Tibial nerve (tissue), 4 donors: ENCODE data around the gene PLEKHG4B. TPM values are rescaled to one million over a fixed set of nuclear protein-coding genes. Genes with fewer than 3 reads are reported as not detected.
"Not testable (repeated sequence)": the region's sequence is repeated elsewhere in the genome, so short reads cannot be mapped to it uniquely, and the experiment has no call there.

ENCODE experiments used
- DNase-seq, 2 donors: peaks; one replicate each; pipeline ENCODE4 v3.0.0-alpha.2; 2019; ENCODE audit warnings: low spot score in 2 of 2
- H3K27ac ChIP-seq, 4 donors: fragments of 200-600 bp; sonication (generic) in 3 of 4; one replicate each; pipeline ENCODE4 v1.5.1; 2017 to 2019; ENCODE audit warnings: mild to moderate bottlenecking in 1 of 4
- H3K27me3 ChIP-seq, 2 donors: fragments of 200-600 bp; sonication (generic) in 1 of 2; one replicate each; pipeline versions ENCODE4 v1.5.1 to v1.6.0; 2017 to 2019
- H3K36me3 ChIP-seq, 3 donors: fragments of 200-600 bp; sonication (generic); one replicate each; pipeline ENCODE4 v1.5.1; 2018 to 2019
- H3K4me1 ChIP-seq, 4 donors: fragments of 200-600 bp; sonication (generic) in 3 of 4; one replicate each; pipeline ENCODE4 v1.5.1; 2017 to 2019
- H3K4me3 ChIP-seq, 4 donors: fragments of 200-600 bp; sonication (generic) in 3 of 4; one replicate each; pipeline ENCODE4 v1.5.1; 2017 to 2019; ENCODE audit warnings: mild to moderate bottlenecking in 1 of 4, moderate library complexity in 1 of 4
- H3K9me3 ChIP-seq, 4 donors: fragments of 200-600 bp; sonication (generic) in 3 of 4; one replicate each; pipeline ENCODE4 v1.5.1; 2017 to 2019
- EP300 ChIP-seq, 2 donors: sonication (generic); formaldehyde crosslinking; IDR thresholded peaks; one replicate each; pipeline ENCODE4 v1.6.1; 2017; ENCODE audit warnings: antibody characterized with exemption in 2 of 2, mild to moderate bottlenecking in 1 of 2
- POLR2A ChIP-seq, 2 donors: fragments of 450-650 bp; IDR thresholded peaks; one replicate each; pipeline ENCODE4 v1.6.1; 2017; ENCODE audit warnings: antibody characterized with exemption in 2 of 2, mild to moderate bottlenecking in 2 of 2, moderate library complexity in 2 of 2
- WGBS, 2 donors: methylation state at CpG; one replicate each; pipeline ENCODE4 v1.1.5; 2018; 5-methylcytosine and 5-hydroxymethylcytosine counted together
- total RNA-seq, 4 donors: library from RNA; depleted of rRNA; stranded (reverse); fragments of >200 nt; gene quantifications; one replicate each; pipeline ENCODE4 v1.1.0, GENCODE V29; 2016
- TF ChIP-seq, protein P1 (sequence below), 5 experiments: fragments of 200-600 bp in 3 of 5; fragments of 450-650 bp in 2 of 5; sonication (generic) in 3 of 5; IDR thresholded peaks; one replicate each; pipeline ENCODE4 v1.5.1; 2016 to 2019; ENCODE audit warnings: antibody characterized with exemption in 5 of 5, mild to moderate bottlenecking in 3 of 5, moderate library complexity in 2 of 5

Gene PLEKHG4B
- total RNA-seq, 4 donors from 2014 or later, result under 0.01 to 0.42 (median 0.26) TPM

DNA sequence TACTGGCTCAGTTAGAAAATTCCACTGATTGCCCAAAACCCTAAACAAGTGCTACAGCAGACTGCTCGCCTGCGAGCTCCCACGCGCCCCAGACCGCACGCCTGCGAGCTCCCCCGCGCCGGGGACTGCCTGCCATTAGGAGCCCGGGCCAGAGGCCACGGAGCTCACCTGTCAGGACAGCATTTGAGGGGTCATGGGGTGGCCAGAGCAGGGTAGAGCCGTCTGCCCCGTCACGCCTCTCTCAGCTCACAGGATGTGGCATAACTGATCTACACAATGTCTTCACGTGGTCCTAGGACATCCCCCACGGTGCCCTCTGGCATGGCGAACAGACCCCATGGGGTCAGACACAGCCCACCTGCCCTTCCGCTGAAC lies 70.2 kb downstream of the PLEKHG4B start:
- no peaks in the 10 kb centered on the region for H3K27me3 ChIP-seq
- no peak for DNase-seq

DNA sequence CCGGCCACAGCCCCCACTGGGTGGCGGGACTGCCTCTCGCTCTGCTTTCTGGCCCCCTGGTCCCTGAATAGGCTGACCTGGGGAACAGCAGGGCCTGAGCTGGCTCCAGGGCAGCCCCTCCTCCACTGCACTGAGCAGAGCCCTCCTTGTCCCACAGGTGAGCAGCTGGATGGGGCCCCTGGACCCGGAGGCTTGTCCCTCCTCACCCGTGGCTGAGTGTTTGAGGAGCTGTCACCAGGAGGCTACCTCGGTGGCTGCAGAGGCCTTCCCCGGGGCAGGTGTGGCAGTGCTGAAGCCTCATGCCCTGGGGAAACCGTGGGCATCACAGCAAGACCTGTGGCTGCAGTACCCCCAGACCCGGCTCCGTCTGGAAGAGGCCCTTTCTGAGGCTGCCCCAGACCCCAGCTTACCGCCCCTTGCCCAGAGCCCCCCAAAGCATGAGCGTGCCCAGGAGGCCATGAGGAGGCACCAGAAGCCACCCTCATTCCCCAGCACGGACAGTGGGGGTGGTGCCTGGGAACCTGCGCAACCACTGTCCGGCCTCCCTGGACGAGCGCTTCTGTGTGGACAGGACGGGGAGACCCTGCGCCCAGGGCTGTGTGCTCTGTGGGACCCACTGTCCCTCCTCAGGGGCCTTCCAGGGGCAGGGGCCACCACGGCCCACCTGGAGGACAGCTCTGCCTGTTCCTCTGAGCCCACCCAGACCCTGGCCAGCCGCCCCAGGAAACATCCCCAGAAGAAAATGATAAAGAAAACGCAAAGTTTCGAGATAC lies 70.8 kb downstream of the PLEKHG4B start:
- Histone ChIP-seq H3K36me3 (no peaks in the 10 kb centered on the region), H3K4me3 (no peak overlapping the region), H3K27ac (no peak overlapping the region), H3K4me1 (peaks cover 0 to 9% (median 0%) of the 10 kb centered on the region in 4 donors), H3K9me3 (no peaks in the 10 kb centered on the region), H3K27me3 (no peaks in the 10 kb centered on the region)
- TF ChIP-seq EP300 (IDR thresholded peaks at IDR 0.05) (no peak), POLR2A (IDR thresholded peaks at IDR 0.05) (no peak)
- TF ChIP-seq, protein P1, sequence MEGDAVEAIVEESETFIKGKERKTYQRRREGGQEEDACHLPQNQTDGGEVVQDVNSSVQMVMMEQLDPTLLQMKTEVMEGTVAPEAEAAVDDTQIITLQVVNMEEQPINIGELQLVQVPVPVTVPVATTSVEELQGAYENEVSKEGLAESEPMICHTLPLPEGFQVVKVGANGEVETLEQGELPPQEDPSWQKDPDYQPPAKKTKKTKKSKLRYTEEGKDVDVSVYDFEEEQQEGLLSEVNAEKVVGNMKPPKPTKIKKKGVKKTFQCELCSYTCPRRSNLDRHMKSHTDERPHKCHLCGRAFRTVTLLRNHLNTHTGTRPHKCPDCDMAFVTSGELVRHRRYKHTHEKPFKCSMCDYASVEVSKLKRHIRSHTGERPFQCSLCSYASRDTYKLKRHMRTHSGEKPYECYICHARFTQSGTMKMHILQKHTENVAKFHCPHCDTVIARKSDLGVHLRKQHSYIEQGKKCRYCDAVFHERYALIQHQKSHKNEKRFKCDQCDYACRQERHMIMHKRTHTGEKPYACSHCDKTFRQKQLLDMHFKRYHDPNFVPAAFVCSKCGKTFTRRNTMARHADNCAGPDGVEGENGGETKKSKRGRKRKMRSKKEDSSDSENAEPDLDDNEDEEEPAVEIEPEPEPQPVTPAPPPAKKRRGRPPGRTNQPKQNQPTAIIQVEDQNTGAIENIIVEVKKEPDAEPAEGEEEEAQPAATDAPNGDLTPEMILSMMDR (IDR thresholded peaks at IDR 0.05), result no peak
- WGBS, 2 donors, result 91 to 96% methylated on average over 6 to 13 of the region's 23 CpGs
- no peak for DNase-seq

More for the DNA sequence above, 70.2 kb downstream of the PLEKHG4B start:
- TF ChIP-seq POLR2A (IDR thresholded peaks at IDR 0.05) (no peak), EP300 (IDR thresholded peaks at IDR 0.05) (no peak)
- TF ChIP-seq, protein P1 (IDR thresholded peaks at IDR 0.05), result no peak
- Histone ChIP-seq H3K27ac (no peak overlapping the region), H3K4me1 (peaks cover 0 to 9% (median 0%) of the 10 kb centered on the region in 4 donors), H3K36me3 (no peaks in the 10 kb centered on the region), H3K9me3 (no peaks in the 10 kb centered on the region), H3K4me3 (no peak overlapping the region)
- 86 to 96% methylated on average over 5 to 14 of the region's 19 CpGs for WGBS, 2 donors

DNA sequence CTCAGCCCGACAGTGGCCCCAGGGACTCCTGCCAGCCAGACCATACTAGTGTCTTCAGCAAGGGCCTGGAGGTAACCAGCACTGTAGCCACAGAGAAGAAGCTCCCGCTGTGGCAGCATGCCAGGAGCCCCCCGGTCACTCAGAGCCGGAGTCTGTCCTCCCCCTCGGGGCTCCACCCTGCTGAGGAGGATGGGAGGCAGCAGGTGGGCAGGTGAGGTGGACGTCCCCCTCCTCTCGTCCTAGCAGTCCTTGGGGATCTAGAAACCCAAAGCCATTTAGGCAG lies 71.3 kb downstream of the PLEKHG4B start:
- Histone ChIP-seq H3K27ac (no peak overlapping the region), H3K4me1 (peaks cover 0 to 9% (median 0%) of the 10 kb centered on the region in 4 donors), H3K36me3 (no peaks in the 10 kb centered on the region), H3K4me3 (no peak overlapping the region), H3K27me3 (no peaks in the 10 kb centered on the region), H3K9me3 (no peaks in the 10 kb centered on the region)
- DNase-seq, result no peak
- WGBS, 2 donors, result 90 to 91% methylated on average over 7 of the region's 7 CpGs
- TF ChIP-seq POLR2A (IDR thresholded peaks at IDR 0.05) (no peak), EP300 (IDR thresholded peaks at IDR 0.05) (no peak)
- TF ChIP-seq, protein P1 (IDR thresholded peaks at IDR 0.05), result no peak

DNA sequence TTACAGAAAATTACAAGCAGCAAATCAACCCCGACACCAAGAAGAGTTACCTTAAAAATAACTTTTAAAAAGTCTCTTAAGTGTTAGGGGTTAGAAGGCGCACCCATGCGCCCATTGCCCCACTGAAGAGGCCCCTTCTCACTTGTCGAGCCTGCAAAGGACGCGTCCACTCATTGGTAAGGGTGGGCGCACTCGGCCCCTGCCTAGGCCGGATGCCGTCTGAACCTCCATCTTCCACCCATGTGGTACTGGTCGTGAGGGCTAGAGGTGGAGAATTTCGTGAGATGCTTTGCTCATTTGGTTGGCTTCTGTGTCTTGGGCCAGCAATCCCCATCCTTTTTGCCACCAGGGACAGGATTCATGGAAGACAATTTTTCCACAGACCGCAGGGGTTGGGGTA lies 71.9 kb downstream of the PLEKHG4B start:
- H3K9me3 ChIP-seq, result no peaks in the 10 kb centered on the region
- TF ChIP-seq, protein P1 (IDR thresholded peaks at IDR 0.05), result no peak
- TF ChIP-seq EP300 (IDR thresholded peaks at IDR 0.05) (no peak), POLR2A (IDR thresholded peaks at IDR 0.05) (no peak)

DNA sequence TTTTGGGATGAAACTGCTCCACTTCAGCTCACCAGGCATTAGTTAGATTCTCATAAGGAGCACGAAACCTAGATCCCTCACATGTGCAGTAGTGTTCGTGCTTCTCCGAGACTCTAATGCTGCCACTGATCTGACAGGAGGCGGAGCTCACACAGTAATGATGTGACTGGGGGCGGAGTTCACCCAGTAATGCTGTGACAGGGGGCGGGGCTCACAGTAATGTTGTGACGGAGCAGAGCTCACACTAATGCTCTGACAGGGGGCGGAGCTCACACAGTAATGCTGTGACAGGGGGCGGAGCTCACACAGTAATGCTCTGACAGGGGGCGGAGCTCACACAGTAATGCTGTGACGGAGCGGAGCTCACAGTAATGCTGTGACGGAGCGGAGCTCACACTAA lies 72.3 kb downstream of the PLEKHG4B start:
- no peak for DNase-seq
- H3K27me3 ChIP-seq, result no peaks in the 10 kb centered on the region
- TF ChIP-seq EP300 (IDR thresholded peaks at IDR 0.05) (no peak), POLR2A (IDR thresholded peaks at IDR 0.05) (no peak)
- TF ChIP-seq, protein P1 (IDR thresholded peaks at IDR 0.05), result no peak
- no peak overlapping the region for H3K27ac ChIP-seq
- H3K36me3 ChIP-seq, result no peaks in the 10 kb centered on the region
- no peaks in the 10 kb centered on the region for H3K9me3 ChIP-seq
- 76 to 81% methylated on average over 14 of the region's 14 CpGs for WGBS, 2 donors
- peaks cover 0 to 9% (median 0%) of the 10 kb centered on the region in 4 donors for H3K4me1 ChIP-seq
- no peak overlapping the region for H3K4me3 ChIP-seq

More for the DNA sequence above, 71.9 kb downstream of the PLEKHG4B start:
- WGBS, 2 donors, result 83 to 90% methylated on average over 13 of the region's 13 CpGs
- Histone ChIP-seq H3K27ac (no peak overlapping the region), H3K4me3 (no peak overlapping the region), H3K27me3 (no peaks in the 10 kb centered on the region), H3K4me1 (peaks cover 0 to 9% (median 0%) of the 10 kb centered on the region in 4 donors), H3K36me3 (no peaks in the 10 kb centered on the region)
- DNase-seq, result no peak

DNA sequence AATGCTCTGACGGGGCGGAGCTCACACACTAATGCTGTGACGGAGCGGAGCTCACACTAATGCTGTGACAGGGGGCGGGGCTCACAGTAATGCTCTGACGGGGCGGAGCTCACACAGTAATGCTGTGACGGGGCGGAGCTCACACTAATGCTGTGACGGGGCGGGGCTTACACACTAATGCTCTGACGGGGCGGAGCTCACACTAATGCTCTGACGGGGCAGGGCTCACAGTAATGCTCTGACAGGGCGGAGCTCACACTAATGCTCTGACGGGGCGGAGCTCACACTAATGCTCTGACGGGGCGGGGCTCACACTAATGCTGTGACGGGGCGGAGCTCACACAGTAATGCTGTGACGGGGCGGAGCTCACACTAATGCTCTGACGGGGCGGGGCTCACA lies 72.8 kb downstream of the PLEKHG4B start:
- not testable (repeated sequence) for H3K9me3 ChIP-seq, H3K27me3 ChIP-seq, H3K36me3 ChIP-seq, H3K4me3 ChIP-seq, H3K27ac ChIP-seq, H3K4me1 ChIP-seq, DNase-seq
- WGBS, 2 donors, result 75% methylated on average over 5 to 16 of the region's 25 CpGs
